HT-29 (cell line): Measurements from ENCODE around the gene TENT4B. TPM values are rescaled to one million over a fixed set of nuclear protein-coding genes. Genes with fewer than 3 reads are reported as not detected.
"Not testable (repeated sequence)": the region's sequence is repeated elsewhere in the genome, so short reads cannot be mapped to it uniquely, and the experiment has no call there.

Experiments
- DNase-seq: peaks from one replicate; pipeline ENCODE4 v3.0.0-alpha.2; 2015; ENCODE audit warnings: low spot score
- total RNA-seq: library from RNA; depleted of rRNA; stranded (reverse); fragments of >200 nt; shearing (Covaris generic); gene quantifications from 2 replicates; pipeline ENCODE4 v1.2.3, GENCODE V29; 2014

The TENT4B gene
- total RNA-seq, 1 experiment from 2014 or later, result 5.3 TPM

DNA sequence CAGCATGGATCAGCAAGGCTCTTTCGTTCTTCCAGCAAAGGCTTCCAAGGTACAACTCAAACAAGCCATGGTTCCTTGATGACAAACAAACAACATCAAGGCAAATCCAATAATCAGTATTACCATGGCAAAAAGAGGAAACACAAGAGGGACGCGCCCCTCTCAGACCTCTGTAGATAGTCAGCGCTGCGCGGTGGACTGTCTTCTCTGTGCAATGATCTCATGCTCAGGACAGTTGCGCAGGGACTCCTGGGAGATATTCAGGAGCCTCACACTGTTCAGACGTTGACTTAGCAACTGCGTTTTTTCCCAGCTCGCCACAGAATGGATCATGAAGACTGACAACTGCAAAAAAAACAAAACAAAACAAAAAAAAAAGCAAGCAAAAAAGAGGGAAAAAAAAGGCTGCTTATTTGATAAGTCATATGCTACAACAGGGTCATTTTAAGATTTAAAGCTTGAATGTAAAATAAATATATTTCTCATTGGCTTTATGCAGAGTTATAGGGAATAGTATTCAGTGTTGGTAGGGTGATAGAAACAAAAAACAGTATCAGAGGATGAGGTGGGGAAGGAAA is 76.1 kb downstream of the TENT4B start:
- DNase-seq, result no peak

DNA sequence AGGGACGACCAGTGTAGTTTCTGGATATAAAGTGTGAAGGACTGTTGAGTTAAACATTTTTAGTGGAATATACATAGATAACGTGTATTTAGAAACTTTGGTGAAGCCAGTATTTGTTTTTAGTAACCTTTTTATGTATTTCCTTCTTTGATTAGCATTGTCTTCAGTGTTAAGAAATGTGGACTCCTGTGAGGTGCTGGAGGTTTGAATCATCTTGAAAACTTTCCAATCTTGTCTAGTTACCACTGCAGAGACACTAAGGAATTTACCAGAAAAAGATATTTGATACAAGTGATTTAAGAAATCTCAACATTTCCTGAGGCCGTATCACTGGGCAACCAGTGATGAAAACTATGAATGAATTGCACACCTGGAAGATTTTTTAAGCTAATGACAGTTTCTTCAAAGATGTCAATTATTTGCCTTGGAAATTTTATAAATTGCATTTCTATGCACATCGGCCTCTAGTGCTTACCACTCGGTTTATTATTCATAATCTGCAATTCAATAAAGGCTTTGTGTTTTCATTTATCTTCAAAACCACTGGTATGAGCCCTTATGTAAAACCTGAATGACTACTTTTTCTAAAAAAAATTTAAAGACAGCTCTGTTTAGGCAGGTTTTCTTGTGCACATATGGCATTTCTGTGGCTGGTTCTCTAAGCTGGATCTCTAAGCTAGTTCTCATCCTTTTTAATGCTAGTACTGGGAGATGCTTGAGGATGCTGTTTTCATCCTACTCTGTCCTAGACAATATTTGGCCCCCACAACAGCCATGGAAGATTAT is 81.9 kb downstream of the TENT4B start:
- DNase-seq, result no peak

GRCh38 chr16:50235581-50235980 is 82.5 kb downstream of the TENT4B start:
- no peak for DNase-seq

- no peak for DNase-seq
Observed at GRCh38 chr16:50238314-50238713, 85.2 kb downstream of the TENT4B start.

- DNase-seq, result no peak
Observed at GRCh38 chr16:50238868-50239301, 85.8 kb downstream of the TENT4B start.

GRCh38 chr16:50243024-50243423 is 89.9 kb downstream of the TENT4B start:
- DNase-seq, result not testable (repeated sequence)

- no peak for DNase-seq
Observed at GRCh38 chr16:50244140-50244503, 91.0 kb downstream of the TENT4B start.

DNA sequence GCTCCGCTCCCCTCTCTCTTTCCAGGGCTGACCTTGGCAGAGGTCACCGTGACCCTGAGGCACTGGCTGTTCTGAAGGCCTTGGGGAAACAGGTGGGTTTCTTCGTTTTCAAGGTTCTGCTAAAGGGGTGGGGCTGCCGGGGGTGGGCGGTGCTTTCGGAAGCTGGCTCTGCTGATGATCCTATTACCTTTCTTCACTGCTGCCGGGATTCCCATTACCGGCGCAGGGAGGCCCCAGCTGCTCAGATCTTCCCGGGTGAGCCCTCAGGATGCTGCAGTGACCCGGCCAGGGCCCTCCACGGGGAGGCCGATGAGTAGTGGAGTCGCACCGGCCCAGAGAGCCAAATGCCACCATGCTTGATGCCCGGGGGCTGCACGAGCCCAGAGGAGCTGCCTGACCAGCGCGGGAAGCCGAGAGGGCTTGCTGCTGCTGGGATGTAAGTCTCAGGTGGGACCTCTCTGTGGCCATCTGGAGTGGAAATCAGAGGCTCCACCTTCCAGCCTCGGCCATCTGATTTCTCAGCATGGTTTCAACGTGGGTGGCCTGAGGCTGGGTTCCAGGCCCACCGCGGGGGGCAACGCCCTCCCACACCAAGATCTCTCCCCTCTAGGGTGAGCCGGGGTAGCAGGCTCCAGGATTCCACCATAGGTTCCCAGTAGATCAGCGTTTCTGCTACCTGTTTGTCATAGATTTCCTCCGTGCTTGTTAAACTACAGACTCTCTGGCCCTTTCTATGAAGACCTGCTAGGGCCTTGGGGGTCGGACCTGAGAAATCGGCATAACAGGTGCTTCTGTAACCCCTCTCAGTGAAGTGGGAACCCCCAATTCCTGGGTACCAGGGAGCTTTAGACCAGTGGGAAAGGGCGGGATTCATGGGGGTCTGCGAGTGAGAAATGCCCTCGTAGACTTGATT is 91.7 kb downstream of the TENT4B start:
- DNase-seq, result peak; percentile 9

GRCh38 chr16:50245417-50246298 is 92.6 kb downstream of the TENT4B start:
- DNase-seq, result peak; percentile 46

- no peak for DNase-seq
Observed at GRCh38 chr16:50246299-50247122, 93.4 kb downstream of the TENT4B start.

- no peak for DNase-seq
Observed at GRCh38 chr16:50247123-50247905, 94.2 kb downstream of the TENT4B start.

DNA sequence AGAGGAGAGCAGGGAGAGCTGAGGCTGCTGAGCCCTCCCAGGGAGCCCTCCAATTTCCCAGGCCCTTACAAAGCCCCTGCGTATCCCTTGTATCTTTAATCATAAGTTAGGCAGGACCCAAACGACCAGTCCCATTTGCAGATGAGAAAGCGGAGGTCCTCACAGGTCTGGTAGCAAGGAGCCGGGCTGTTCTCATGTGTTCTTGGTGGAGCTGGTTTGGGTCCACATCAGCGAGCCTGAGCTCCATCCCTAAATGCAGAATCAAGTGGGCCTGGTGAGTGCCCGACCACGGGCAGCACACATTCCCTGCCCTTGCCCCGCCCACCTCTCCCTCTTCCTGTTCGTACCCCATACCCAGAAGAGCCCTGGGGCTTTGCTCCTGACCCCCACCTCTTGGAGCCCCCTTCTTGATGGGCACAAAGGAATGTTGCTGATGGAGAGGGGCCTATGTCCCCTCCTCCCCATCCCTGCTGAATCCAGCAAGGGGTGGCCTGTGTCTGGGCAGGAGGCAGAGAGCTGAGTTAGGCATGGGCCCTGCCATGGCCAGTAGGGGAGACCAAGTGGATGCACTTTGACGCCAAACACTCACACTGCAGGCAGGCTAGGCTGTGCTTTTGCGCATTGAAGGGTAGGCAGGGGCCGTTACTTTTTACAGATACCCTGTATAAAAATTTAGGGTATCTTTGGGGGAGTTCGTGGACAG is 95.0 kb downstream of the TENT4B start:
- no peak for DNase-seq

GRCh38 chr16:50248845-50249244 is 95.7 kb downstream of the TENT4B start:
- DNase-seq, result no peak

DNA sequence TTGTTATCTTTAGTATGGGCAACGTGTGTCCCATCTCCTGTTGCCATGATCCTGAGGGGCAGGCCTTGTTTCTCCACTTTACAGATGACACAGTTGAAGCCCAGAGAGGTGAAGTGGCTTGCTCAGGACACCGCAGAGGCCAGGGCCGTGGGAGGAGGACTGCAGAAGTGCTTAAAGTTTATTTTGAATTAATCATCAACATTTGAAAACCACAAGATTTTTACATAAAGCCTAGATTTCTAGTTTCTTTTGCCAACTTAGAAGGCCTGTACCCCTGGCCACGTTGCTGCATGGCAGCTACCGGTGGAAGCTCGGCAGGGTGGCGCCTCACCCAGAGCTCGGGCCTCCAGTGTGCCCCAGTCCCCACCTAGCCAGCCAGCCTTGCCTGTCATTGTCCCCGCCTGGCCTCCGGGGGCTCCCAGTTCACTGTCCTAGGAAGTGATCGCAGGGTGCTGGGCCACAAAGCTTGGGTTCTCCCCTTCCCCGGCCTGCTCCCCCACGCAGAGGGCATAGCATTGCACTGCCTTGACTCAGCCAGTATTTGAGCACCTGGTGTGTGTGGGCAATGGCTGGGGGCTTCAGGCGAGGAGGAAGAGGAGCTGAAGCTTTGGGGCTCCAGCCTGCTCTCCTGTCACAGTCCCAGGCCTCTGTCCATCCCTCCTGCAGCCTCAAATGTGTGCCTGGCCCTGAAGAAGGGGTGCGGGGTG is 98.4 kb downstream of the TENT4B start:
- DNase-seq, result no peak

GRCh38 chr16:50252082-50252611 is 99.0 kb downstream of the TENT4B start:
- DNase-seq, result no peak

DNA sequence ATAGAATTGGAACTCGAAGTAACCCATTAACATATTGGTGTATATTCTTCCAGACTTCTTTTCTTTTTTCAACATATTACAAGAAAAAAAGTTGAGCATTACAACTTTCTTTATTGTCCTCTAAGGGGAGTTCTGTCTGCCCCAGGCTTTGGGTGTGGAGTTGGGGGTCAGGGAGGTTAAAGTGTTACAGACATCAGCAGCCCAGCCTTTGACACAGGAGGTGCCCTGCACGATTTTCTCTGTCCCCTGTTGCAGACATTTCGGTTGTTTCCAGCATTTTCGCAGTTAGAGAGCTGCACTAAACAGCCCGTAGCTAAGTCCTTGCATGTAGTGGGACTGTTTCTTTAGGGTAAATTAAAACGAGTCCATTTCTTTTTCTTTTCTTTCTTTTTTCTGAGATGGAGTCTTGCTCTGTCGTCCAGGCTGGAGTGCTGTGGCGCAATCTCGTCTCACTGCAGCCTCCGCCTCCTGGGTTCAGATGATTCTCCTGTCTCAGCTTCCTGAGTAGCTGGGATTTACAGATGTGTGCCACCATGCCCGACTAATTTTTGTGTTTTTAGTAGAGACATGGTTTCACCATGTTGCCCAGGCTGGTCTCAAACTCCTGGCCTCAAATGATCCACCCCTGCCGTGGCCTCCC is 99.9 kb downstream of the TENT4B start:
- DNase-seq, result no peak

GRCh38 chr16:50253514-50253910 is 100.4 kb downstream of the TENT4B start:
- no peak for DNase-seq

DNA sequence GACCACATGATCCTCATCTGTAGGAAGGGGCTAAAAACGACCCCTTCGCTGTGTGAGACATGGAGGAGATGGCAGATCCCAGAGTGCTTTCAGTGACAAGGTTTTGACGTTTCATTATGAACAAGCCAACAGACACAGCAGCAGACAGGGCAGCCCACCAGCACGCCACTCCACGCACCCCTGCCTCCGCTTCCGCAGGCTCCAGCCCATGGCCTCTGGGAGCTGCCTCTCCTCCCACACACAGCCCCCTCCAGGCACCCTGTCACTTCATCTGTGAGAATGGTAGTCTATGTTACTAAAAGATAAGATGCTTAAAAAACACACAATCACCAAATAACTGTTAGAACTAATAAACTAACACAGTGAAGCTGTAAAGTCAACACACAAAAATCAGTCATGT is 101.0 kb downstream of the TENT4B start:
- no peak for DNase-seq
